HEK293T (cell line): Measurements from ENCODE around the gene HOPX.

Experiments
- CTCF ChIA-PET: fragments of 350-600 bp; formaldehyde crosslinking; extraction: SDS; loops from one replicate; lab custom pipeline; 2021; ENCODE audit warnings: antibody characterized with exemption, inconsistent platforms; lab: Yijun Ruan, JAX
- POLR2A ChIA-PET: fragments of 350-600 bp; formaldehyde crosslinking; extraction: SDS; loops from one replicate; lab custom pipeline; 2020; ENCODE audit warnings: antibody characterized with exemption, inconsistent platforms; lab: Yijun Ruan, JAX
- DNase-seq: peaks from one replicate; pipeline ENCODE4 v3.0.0; 2012; ENCODE audit warnings: mixed read lengths; ENCODE audit errors: extremely low spot score
- ARNT ChIP-seq: fragments of 450-650 bp; IDR thresholded peaks from 2 replicates; pipeline ENCODE4 v1.6.1; 2017; ENCODE audit warnings: mild to moderate bottlenecking
- BHLHE40 ChIP-seq: fragments of 450-650 bp; IDR thresholded peaks from 2 replicates; pipeline ENCODE4 v1.6.1; 2016; ENCODE audit warnings: mild to moderate bottlenecking, moderate library complexity, borderline replicate concordance
- CTBP1 ChIP-seq: fragments of 450-650 bp; IDR thresholded peaks from 2 replicates; pipeline ENCODE4 v1.6.1; 2016; ENCODE audit warnings: borderline replicate concordance
- ELF4 ChIP-seq: fragments of 450-650 bp; IDR thresholded peaks from 2 replicates; pipeline ENCODE4 v1.6.1; 2017; ENCODE audit warnings: antibody characterized with exemption
- FOXA1 ChIP-seq: fragments of 450-650 bp; IDR thresholded peaks from 2 replicates; pipeline ENCODE4 v1.6.1; 2016; ENCODE audit warnings: mild to moderate bottlenecking
- FOXK2 ChIP-seq: fragments of 450-650 bp; IDR thresholded peaks from 2 replicates; pipeline ENCODE4 v1.6.1; 2016; ENCODE audit warnings: mild to moderate bottlenecking
- FOXM1 ChIP-seq: fragments of 450-650 bp; IDR thresholded peaks from 2 replicates; pipeline ENCODE4 v1.6.1; 2017; ENCODE audit warnings: mild to moderate bottlenecking, borderline replicate concordance
- HDGF ChIP-seq: fragments of 450-650 bp; IDR thresholded peaks from 2 replicates; pipeline ENCODE4 v1.6.1; 2017; ENCODE audit warnings: antibody characterized with exemption, borderline replicate concordance
- L3MBTL2 ChIP-seq: fragments of 450-650 bp; conservative IDR thresholded peaks from 2 replicates; pipeline ENCODE4 v1.6.1; 2016; ENCODE audit warnings: mild to moderate bottlenecking
- LEF1 ChIP-seq: fragments of 450-650 bp; IDR thresholded peaks from 2 replicates; pipeline ENCODE4 v1.6.1; 2017; ENCODE audit warnings: mild to moderate bottlenecking, borderline replicate concordance
- NFRKB ChIP-seq: fragments of 450-650 bp; IDR thresholded peaks from 2 replicates; pipeline ENCODE4 v1.6.1; 2016; ENCODE audit warnings: mild to moderate bottlenecking, moderate library complexity
- PKNOX1 ChIP-seq: fragments of 450-650 bp; IDR thresholded peaks from 2 replicates; pipeline ENCODE4 v1.6.1; 2016
- SP1 ChIP-seq: fragments of 450-650 bp; IDR thresholded peaks from 2 replicates; pipeline ENCODE4 v1.6.1; 2017
- SUZ12 ChIP-seq: fragments of 450-650 bp; IDR thresholded peaks from 2 replicates; pipeline ENCODE4 v1.6.1; 2016; ENCODE audit warnings: mild to moderate bottlenecking
- TARDBP ChIP-seq: fragments of 450-650 bp; IDR thresholded peaks from 2 replicates; pipeline ENCODE4 v1.6.1; 2016
- ZNF384 ChIP-seq: fragments of 450-650 bp; IDR thresholded peaks from 2 replicates; pipeline ENCODE4 v1.6.1; 2016

The HOPX gene

DNA sequence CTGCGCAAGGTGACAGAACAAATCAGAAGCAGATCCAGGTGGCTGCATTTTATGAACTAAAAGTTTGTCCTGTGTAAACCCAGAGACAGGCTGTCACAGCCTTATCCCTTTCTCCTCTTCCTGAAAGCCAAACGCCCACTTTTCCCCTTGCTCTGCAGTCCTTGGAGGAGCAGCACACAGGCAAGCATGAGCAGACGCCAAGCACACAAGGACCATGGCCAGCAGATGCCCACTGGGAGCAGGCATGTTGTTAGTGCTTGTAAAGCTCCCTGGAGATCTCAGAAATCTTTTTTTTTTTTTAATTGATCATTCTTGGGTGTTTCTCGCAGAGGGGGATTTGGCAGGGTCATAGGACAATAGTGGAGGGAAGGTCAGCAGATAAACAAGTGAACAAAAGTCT lies 11.5 kb upstream of the HOPX start:
- TF ChIP-seq SP1, result no peak
- no peak for TF ChIP-seq L3MBTL2
- TF ChIP-seq SUZ12, result no peak
- no peak for TF ChIP-seq FOXK2
- no peak for TF ChIP-seq BHLHE40
- TF ChIP-seq FOXM1, result no peak
- TF ChIP-seq CTBP1, result no peak
- TF ChIP-seq ZNF384, result no peak
- TF ChIP-seq HDGF, result no peak
- TF ChIP-seq ELF4, result no peak
- no peak for TF ChIP-seq ARNT
- no peak for TF ChIP-seq TARDBP
- TF ChIP-seq NFRKB, result no peak
- no peak for DNase-seq
- POLR2A ChIA-PET, result no interaction called here
- CTCF ChIA-PET, result no interaction called here

- DNase-seq, result no peak
- TF ChIP-seq BHLHE40 (no peak), SUZ12 (no peak), FOXM1 (no peak), TARDBP (no peak), L3MBTL2 (no peak), CTBP1 (no peak), NFRKB (no peak), ZNF384 (no peak), ARNT (no peak)
- CTCF ChIA-PET, result no interaction called here
- POLR2A ChIA-PET, result no interaction called here
Measured at GRCh38 chr4:56691425-56691824, 10.3 kb upstream of the HOPX start.

- no peak for DNase-seq
- POLR2A ChIA-PET, result no interaction called here
- CTCF ChIA-PET, result interaction anchor here (0.6 kb wide), 2 partner anchors 189 to 264 kb away, joined by 3 to 10 read pairs; no protein-coding TSS in a partner anchor
- TF ChIP-seq FOXA1 (no peak), FOXM1 (no peak), NFRKB (no peak), ZNF384 (no peak), SP1 (no peak), FOXK2 (no peak), TARDBP (no peak), LEF1 (no peak), PKNOX1 (no peak), ELF4 (no peak), L3MBTL2 (no peak), CTBP1 (no peak)
Measured at GRCh38 chr4:56690393-56690792, 9.3 kb upstream of the HOPX start.

DNA sequence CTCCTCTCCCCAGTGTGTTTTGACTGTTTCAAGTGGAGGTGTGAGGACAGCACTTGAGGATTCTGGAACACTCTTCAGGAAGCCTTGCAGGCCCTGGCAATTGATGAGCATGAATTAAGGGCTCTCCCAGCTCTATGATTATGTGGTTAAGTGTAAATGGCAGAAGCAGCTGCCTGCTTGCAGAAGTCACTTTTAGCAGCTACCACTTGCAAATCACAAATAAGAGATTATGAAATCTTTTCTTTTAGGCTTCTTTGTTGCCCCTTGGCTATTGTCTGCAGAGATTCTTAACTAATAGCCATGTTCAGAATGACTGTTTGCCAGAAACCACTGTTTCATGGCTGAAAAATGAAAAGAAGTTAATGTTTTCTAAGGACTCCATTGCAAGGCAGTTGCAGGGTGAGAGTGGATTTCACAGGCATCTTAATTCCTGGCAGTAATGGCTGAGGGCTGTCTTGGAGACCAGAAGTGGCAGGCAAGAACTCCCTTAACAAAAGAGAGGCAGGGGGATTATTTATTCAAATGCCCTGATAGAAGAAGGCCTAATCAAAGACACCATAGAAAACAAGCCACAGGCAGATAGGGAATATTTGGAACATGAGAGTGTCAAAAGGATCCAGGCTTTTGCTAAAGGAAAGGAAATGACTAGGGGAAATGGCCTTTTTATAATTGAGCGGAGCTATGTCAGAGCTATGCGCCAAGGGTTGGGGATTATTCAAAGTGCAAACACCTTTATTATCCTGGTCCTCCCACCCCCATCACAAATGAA lies 8.3 kb upstream of the HOPX start:
- CTCF ChIA-PET, result no interaction called here
- no peak for DNase-seq
- no peak for TF ChIP-seq HDGF
- no peak for TF ChIP-seq CTBP1
- TF ChIP-seq PKNOX1, result no peak
- no peak for TF ChIP-seq LEF1
- no peak for TF ChIP-seq BHLHE40
- no peak for TF ChIP-seq ZNF384
- TF ChIP-seq TARDBP, result no peak
- TF ChIP-seq SP1, result no peak
- TF ChIP-seq FOXM1, result no peak
- TF ChIP-seq ELF4, result no peak
- no peak for TF ChIP-seq SUZ12
- no peak for TF ChIP-seq L3MBTL2
- TF ChIP-seq ARNT, result no peak
- no peak for TF ChIP-seq FOXA1
- no peak for TF ChIP-seq NFRKB
- POLR2A ChIA-PET, result no interaction called here

- TF ChIP-seq HDGF (no peak), ELF4 (no peak), FOXM1 (no peak), PKNOX1 (no peak), SUZ12 (no peak), L3MBTL2 (no peak), CTBP1 (no peak), LEF1 (no peak), ZNF384 (no peak), SP1 (no peak), NFRKB (no peak)
- CTCF ChIA-PET, result no interaction called here
- POLR2A ChIA-PET, result no interaction called here
- no peak for DNase-seq
Measured at GRCh38 chr4:56688094-56688647, 7.1 kb upstream of the HOPX start.

DNA sequence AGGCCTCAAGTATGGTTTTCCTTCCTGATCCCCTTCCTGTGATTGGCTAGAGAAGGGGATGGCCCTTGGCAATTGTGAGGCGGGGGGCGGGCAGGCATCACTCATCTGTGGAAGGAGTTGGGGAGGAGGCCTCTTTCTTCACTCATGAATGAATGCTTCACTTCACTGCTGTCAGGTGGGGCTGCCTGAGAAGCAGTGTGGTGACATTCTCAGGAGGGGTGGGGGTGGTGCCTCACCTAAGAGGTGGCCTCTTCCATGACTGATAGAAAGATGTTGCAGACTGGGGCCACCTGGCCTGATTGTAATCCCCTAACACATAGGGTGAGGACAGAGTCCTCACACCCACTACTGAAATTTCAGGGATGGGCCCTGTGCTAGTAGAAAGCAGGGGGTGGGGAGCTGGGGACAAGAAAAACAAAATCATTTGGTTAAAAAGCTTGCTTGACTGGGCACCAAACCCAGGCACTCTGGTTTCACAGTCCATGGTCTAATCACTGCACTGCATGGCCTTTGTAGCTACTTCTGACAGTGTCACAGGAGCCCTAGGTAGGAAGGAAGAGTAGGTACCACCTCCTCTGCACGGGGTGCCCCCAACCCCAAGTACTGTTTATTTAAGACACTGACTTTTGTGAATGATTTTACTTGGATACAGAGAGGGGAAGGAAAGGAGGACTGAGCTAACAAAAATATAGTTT lies 5.6 kb upstream of the HOPX start:
- CTCF ChIA-PET, result no interaction called here
- TF ChIP-seq TARDBP (no peak), FOXA1 (no peak), FOXM1 (no peak), CTBP1 (no peak), ARNT (no peak)
- POLR2A ChIA-PET, result no interaction called here
- no peak for DNase-seq
